GM23338 (cell line): Measurements from ENCODE around the gene GATAD2A. TPM values are rescaled to one million over a fixed set of nuclear protein-coding genes. Genes with fewer than 3 reads are reported as not detected.

ENCODE experiments used
- CREB1 ChIP-seq: fragments of 250-450 bp; sonication (Bioruptor Pico); IDR thresholded peaks from 2 replicates; pipeline ENCODE4 v1.5.0; 2020; ENCODE audit warnings: low read depth, mild to moderate bottlenecking, moderate library complexity
- ETS1 ChIP-seq: IDR thresholded peaks from 2 replicates; pipeline ENCODE4 v1.6.1; 2016; ENCODE audit warnings: antibody characterized with exemption
- ZNF114 ChIP-seq: fragments of 250-450 bp; sonication (Bioruptor Pico); IDR thresholded peaks from 2 replicates; pipeline ENCODE4 v1.5.0; 2020; ENCODE audit warnings: mild to moderate bottlenecking, moderate library complexity
- ZNF462 ChIP-seq: fragments of 250-450 bp; sonication (Bioruptor Pico); IDR thresholded peaks from 2 replicates; pipeline ENCODE4 v1.5.0; 2020; ENCODE audit warnings: mild to moderate bottlenecking, moderate library complexity
- microRNA counts: library from miRNA; unstranded; fragments of <30 nt; microRNA quantifications from one replicate; lab custom pipeline; 2017
- microRNA-seq: library from miRNA; unstranded; fragments of <30 nt; microRNA quantifications from one replicate; pipeline ENCODE4, GENCODE V29; 2017
- polyA plus RNA-seq: library from polyadenylated mRNA; unstranded; fragments of >200 nt; fragmentation: Nextera tagmentation; extraction: Ambion mirVana; gene quantifications from 2 replicates; pipeline ENCODE4 v1.2.1, GENCODE V29; 2016
- small RNA-seq: library from RNA; depleted of rRNA; stranded (forward); fragments of <200 nt; gene quantifications from one replicate; pipeline ENCODE3, GENCODE V24; 2014; ENCODE audit warnings: low replicate concordance
- total RNA-seq: library from RNA; depleted of rRNA; stranded (reverse); fragments of >200 nt; shearing (Covaris generic); gene quantifications from 2 replicates; pipeline ENCODE4 v1.2.3, GENCODE V29; 2014; rRNA removed

GATAD2A gene
- total and polyA plus RNA-seq, 2 experiments from 2014 or later, result 40.0 to 151 TPM

GRCh38 chr19:19558055-19558454 is 152.6 kb downstream of the GATAD2A start (continued):
- no peak for TF ChIP-seq ZNF462 (CRISPR knock-in tag)
- no peak for TF ChIP-seq ETS1
- no peak for TF ChIP-seq CREB1
- TF ChIP-seq ZNF114 (CRISPR knock-in tag), result no peak

MicroRNAs encoded within 50 kb of the gene (microRNA counts, 767-probe panel; counts per million panel counts)
- microRNA hsa-miR-640 (lab: Ali Mortazavi, UCI), result not detected

Small RNAs within 50 kb of the gene (microRNA-seq; reads per million reads assigned to microRNA genes)
- gene MIR640, result not detected

Small RNAs within 50 kb of the gene (small RNA-seq; reads per million reads assigned to genes)
- gene MIR640, result not detected

Other genes with a start within 250 kb of the GATAD2A start
- gene MEF2B, start 235.4 kb upstream of the GATAD2A start, total RNA-seq, result 3.0 and 8.3 TPM in 2 replicates
- gene MEF2B, start 235.4 kb upstream of the GATAD2A start, polyA plus RNA-seq, result 7.4 and 8.1 TPM in 2 replicates
- gene BORCS8, start 213.5 kb upstream of the GATAD2A start, total RNA-seq, result 16.4 and 18.8 TPM in 2 replicates
- 13.8 and 15.1 TPM in 2 replicates for gene BORCS8, start 213.5 kb upstream of the GATAD2A start, polyA plus RNA-seq
- gene RFXANK, start 213.4 kb upstream of the GATAD2A start, total RNA-seq, result 54.3 and 58.1 TPM in 2 replicates
- gene RFXANK, start 213.4 kb upstream of the GATAD2A start, polyA plus RNA-seq, result 124 and 129 TPM in 2 replicates
- gene NR2C2AP, start 202.3 kb upstream of the GATAD2A start, total RNA-seq, result 14.4 and 14.6 TPM in 2 replicates
- 25.7 and 27.6 TPM in 2 replicates for gene NR2C2AP, start 202.3 kb upstream of the GATAD2A start, polyA plus RNA-seq
- gene NCAN, start 193.7 kb upstream of the GATAD2A start, total RNA-seq, result 8.0 and 9.4 TPM in 2 replicates
- gene NCAN, start 193.7 kb upstream of the GATAD2A start, polyA plus RNA-seq, result 1.8 and 2.2 TPM in 2 replicates
- gene TM6SF2, start 132.4 kb upstream of the GATAD2A start, total RNA-seq, result 2.6 and 3.9 TPM in 2 replicates
- gene TM6SF2, start 132.4 kb upstream of the GATAD2A start, polyA plus RNA-seq, result 4.2 and 4.4 TPM in 2 replicates
- gene SUGP1, start 85.2 kb upstream of the GATAD2A start, total RNA-seq, result 31.0 and 38.6 TPM in 2 replicates
- gene SUGP1, start 85.2 kb upstream of the GATAD2A start, polyA plus RNA-seq, result 61.6 and 63.2 TPM in 2 replicates
- 36.0 and 62.2 TPM in 2 replicates for gene MAU2, start 84.8 kb upstream of the GATAD2A start, total RNA-seq
- gene MAU2, start 84.8 kb upstream of the GATAD2A start, polyA plus RNA-seq, result 18.9 and 20.5 TPM in 2 replicates
- 4.5 and 4.9 TPM in 2 replicates for gene TSSK6, start 109.9 kb downstream of the GATAD2A start, total RNA-seq
- gene TSSK6, start 109.9 kb downstream of the GATAD2A start, polyA plus RNA-seq, result 0.28 and 0.63 TPM in 2 replicates
- gene NDUFA13, start 110.5 kb downstream of the GATAD2A start, total RNA-seq, result 37.6 and 143 TPM in 2 replicates
- 598 and 619 TPM in 2 replicates for gene NDUFA13, start 110.5 kb downstream of the GATAD2A start, polyA plus RNA-seq
- 0.85 and 3.5 TPM in 2 replicates for gene YJEFN3, start 123.2 kb downstream of the GATAD2A start, total RNA-seq
- 3.7 and 6.5 TPM in 2 replicates for gene YJEFN3, start 123.2 kb downstream of the GATAD2A start, polyA plus RNA-seq
- gene CILP2, start 132.6 kb downstream of the GATAD2A start, total RNA-seq, result 17.0 and 21.6 TPM in 2 replicates
- gene CILP2, start 132.6 kb downstream of the GATAD2A start, polyA plus RNA-seq, result 4.0 and 5.0 TPM in 2 replicates
- 1.5 and 2.6 TPM in 2 replicates for gene PBX4, start 213.0 kb downstream of the GATAD2A start, total RNA-seq
- 4.1 and 5.3 TPM in 2 replicates for gene PBX4, start 213.0 kb downstream of the GATAD2A start, polyA plus RNA-seq
- 49.5 and 63.1 TPM in 2 replicates for gene LPAR2, start 222.5 kb downstream of the GATAD2A start, total RNA-seq
- 35.8 and 39.4 TPM in 2 replicates for gene LPAR2, start 222.5 kb downstream of the GATAD2A start, polyA plus RNA-seq
- gene GMIP, start 238.0 kb downstream of the GATAD2A start, total RNA-seq, result 19.8 and 22.1 TPM in 2 replicates
- 5.1 and 6.2 TPM in 2 replicates for gene GMIP, start 238.0 kb downstream of the GATAD2A start, polyA plus RNA-seq